Adrenal gland (tissue), 5 donors: Measurements from ENCODE around the gene KIF1A.

Experiments
- CTCF ChIP-seq, 6 experiments: fragments of 450-650 bp in 4 of 6; fragments of 200-600 bp in 2 of 6; sonication (generic) in 1 of 6; IDR thresholded peaks; 1 replicate in 5 of 6; 2 replicates in 1 of 6; pipeline versions ENCODE4 v1.5.1 to v1.8.0; 2016 to 2021; ENCODE audit warnings: antibody characterized with exemption in 6 of 6, mild to moderate bottlenecking in 2 of 6, moderate library complexity in 1 of 6
- POLR2A ChIP-seq, 2 donors: fragments of 450-650 bp; IDR thresholded peaks; one replicate each; pipeline ENCODE4 v1.6.1; 2017; ENCODE audit warnings: antibody characterized with exemption in 2 of 2, mild to moderate bottlenecking in 2 of 2, moderate library complexity in 1 of 2
- donor health status: DM: no; HTN: no; CAD: no.

- TF ChIP-seq CTCF (IDR thresholded peaks at IDR 0.05) = no peak
- no peak for TF ChIP-seq POLR2A (IDR thresholded peaks at IDR 0.05)
Observed at GRCh38 chr2:240812721-240813120, 7.3 kb downstream of the KIF1A start.
